Endodermal cell (in vitro differentiated cells): ENCODE measurements around the gene MTHFSD. TPM values are rescaled to one million over a fixed set of nuclear protein-coding genes. Genes with fewer than 3 reads are reported as not detected.

Experiments used
- DNase-seq: peaks from one replicate; pipeline ENCODE4 v3.0.0-alpha.2; 2017
- H3K27ac ChIP-seq: 2 replicates; pipeline ENCODE4 v1.5.1; 2013; ENCODE audit warnings: mild to moderate bottlenecking, low read depth, low read length, moderate library complexity
- H3K27me3 ChIP-seq: 2 replicates; pipeline ENCODE4 v1.6.1; 2013; ENCODE audit warnings: mild to moderate bottlenecking, low read length, moderate library complexity; ENCODE audit not compliant: insufficient read depth, control insufficient read depth, poor library complexity, severe bottlenecking
- H3K36me3 ChIP-seq: 2 replicates; pipeline ENCODE4 v1.7.0; 2013; ENCODE audit warnings: mild to moderate bottlenecking, low read length, moderate library complexity; ENCODE audit not compliant: control insufficient read depth, insufficient read depth
- H3K4me1 ChIP-seq: one replicate; pipeline ENCODE4 v1.7.0; 2013; ENCODE audit warnings: low read length; ENCODE audit not compliant: control insufficient read depth, insufficient read depth
- H3K4me3 ChIP-seq: 2 replicates; pipeline ENCODE4 v1.5.1; 2013; ENCODE audit warnings: mild to moderate bottlenecking, low read length, moderate library complexity
- H3K9ac ChIP-seq: 2 replicates; pipeline ENCODE4 v1.6.1; 2013; ENCODE audit warnings: mild to moderate bottlenecking, low read length, moderate library complexity; ENCODE audit not compliant: poor library complexity, severe bottlenecking; ENCODE audit errors: extremely low read depth
- H3K9me3 ChIP-seq: 2 replicates; pipeline ENCODE4 v1.6.1; 2013; ENCODE audit warnings: mild to moderate bottlenecking, low read length, moderate library complexity; ENCODE audit not compliant: control insufficient read depth
- H3K27ac Mint-ChIP-seq: 2 replicates; pipeline ENCODE4 v1.8.0; 2020; ENCODE audit warnings: mixed read lengths
- H3K27me3 Mint-ChIP-seq: 2 replicates; pipeline ENCODE4 v1.8.0; 2021; ENCODE audit warnings: mild to moderate bottlenecking, mixed read lengths; ENCODE audit not compliant: insufficient read depth
- H3K36me3 Mint-ChIP-seq: 2 replicates; pipeline ENCODE4 v1.8.0; 2020; ENCODE audit warnings: low read depth, mixed read lengths
- H3K4me1 Mint-ChIP-seq: 2 replicates; pipeline ENCODE4 v1.8.0; 2020; ENCODE audit warnings: mixed read lengths
- H3K4me3 Mint-ChIP-seq: 2 replicates; pipeline ENCODE4 v1.8.0; 2020; ENCODE audit warnings: mild to moderate bottlenecking, moderate library complexity, mixed read lengths
- H3K9me3 Mint-ChIP-seq: 2 replicates; pipeline ENCODE4 v1.8.0; 2020; ENCODE audit warnings: mild to moderate bottlenecking, mixed read lengths
- WGBS, 2 experiments: methylation state at CpG; one replicate each; pipeline versions ENCODE4 v1.1.5 to v1.1.7; 2013; ENCODE audit warnings: missing lambda C conversion rate in 2 of 2, mixed read lengths in 1 of 2; ENCODE audit not compliant: insufficient coverage in 1 of 2, insufficient read length in 1 of 2; 5-methylcytosine and 5-hydroxymethylcytosine counted together
- total RNA-seq, 2 donors: library from RNA; stranded (reverse); fragmentation: NEBNext Ultra II Directional in 1 of 2; extraction: Animal tissue kit (Norgen Biotek cat#: 25700) in 1 of 2; gene quantifications; 2 replicates in 1 of 2; 3 replicates in 1 of 2; pipeline ENCODE4 v1.2.1, GENCODE V29; 2021
- TF ChIP-seq, protein P1 (sequence below): fragments of 200-600 bp; sonication (generic); conservative IDR thresholded peaks from 2 replicates; pipeline ENCODE4 v1.5.0; 2021; ENCODE audit warnings: antibody characterized with exemption, mild to moderate bottlenecking

Gene MTHFSD
- total RNA-seq, 2 donors from 2014 or later = 15.0 to 25.8 TPM

DNA sequence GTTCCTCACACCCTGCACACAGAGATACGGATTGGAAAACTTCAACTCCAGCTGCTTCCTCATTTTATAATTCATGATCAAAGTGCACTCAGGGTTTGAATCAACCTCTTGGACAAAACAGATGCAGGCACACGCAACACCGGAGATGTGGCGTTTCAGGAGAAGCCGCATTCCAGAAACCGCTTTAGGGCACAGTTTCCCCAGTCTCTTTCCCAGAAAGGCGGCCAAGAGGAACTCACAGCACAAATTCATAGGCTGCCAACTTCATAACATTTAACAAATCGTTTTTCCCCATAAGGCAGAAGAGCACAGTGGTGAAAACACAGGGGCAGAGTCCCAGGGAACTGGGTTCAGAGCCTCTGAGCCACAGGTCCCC lies 8.4 kb downstream of the MTHFSD start:
- H3K9me3 ChIP-seq = no peaks in the 10 kb centered on the region
- no peaks in the 10 kb centered on the region for H3K27me3 ChIP-seq
- H3K4me1 Mint-ChIP-seq = no peaks in the 10 kb centered on the region
- no peaks in the 10 kb centered on the region for H3K4me1 ChIP-seq
- H3K27me3 Mint-ChIP-seq = no peaks in the 10 kb centered on the region
- no peak overlapping the region for H3K4me3 ChIP-seq
- no peak overlapping the region for H3K27ac Mint-ChIP-seq
- H3K36me3 ChIP-seq = peaks cover 54% of the 10 kb centered on the region
- H3K27ac ChIP-seq = no peak overlapping the region
- TF ChIP-seq, protein P1, sequence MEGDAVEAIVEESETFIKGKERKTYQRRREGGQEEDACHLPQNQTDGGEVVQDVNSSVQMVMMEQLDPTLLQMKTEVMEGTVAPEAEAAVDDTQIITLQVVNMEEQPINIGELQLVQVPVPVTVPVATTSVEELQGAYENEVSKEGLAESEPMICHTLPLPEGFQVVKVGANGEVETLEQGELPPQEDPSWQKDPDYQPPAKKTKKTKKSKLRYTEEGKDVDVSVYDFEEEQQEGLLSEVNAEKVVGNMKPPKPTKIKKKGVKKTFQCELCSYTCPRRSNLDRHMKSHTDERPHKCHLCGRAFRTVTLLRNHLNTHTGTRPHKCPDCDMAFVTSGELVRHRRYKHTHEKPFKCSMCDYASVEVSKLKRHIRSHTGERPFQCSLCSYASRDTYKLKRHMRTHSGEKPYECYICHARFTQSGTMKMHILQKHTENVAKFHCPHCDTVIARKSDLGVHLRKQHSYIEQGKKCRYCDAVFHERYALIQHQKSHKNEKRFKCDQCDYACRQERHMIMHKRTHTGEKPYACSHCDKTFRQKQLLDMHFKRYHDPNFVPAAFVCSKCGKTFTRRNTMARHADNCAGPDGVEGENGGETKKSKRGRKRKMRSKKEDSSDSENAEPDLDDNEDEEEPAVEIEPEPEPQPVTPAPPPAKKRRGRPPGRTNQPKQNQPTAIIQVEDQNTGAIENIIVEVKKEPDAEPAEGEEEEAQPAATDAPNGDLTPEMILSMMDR = no peak
- no peak for DNase-seq
- no peak overlapping the region for H3K4me3 Mint-ChIP-seq
- 91 to 92% methylated on average over 4 to 8 of the region's 8 CpGs for WGBS, 2 experiments
- H3K9ac ChIP-seq = no peak overlapping the region
- peaks cover 18% of the 10 kb centered on the region for H3K36me3 Mint-ChIP-seq
- H3K9me3 Mint-ChIP-seq = no peaks in the 10 kb centered on the region

DNA sequence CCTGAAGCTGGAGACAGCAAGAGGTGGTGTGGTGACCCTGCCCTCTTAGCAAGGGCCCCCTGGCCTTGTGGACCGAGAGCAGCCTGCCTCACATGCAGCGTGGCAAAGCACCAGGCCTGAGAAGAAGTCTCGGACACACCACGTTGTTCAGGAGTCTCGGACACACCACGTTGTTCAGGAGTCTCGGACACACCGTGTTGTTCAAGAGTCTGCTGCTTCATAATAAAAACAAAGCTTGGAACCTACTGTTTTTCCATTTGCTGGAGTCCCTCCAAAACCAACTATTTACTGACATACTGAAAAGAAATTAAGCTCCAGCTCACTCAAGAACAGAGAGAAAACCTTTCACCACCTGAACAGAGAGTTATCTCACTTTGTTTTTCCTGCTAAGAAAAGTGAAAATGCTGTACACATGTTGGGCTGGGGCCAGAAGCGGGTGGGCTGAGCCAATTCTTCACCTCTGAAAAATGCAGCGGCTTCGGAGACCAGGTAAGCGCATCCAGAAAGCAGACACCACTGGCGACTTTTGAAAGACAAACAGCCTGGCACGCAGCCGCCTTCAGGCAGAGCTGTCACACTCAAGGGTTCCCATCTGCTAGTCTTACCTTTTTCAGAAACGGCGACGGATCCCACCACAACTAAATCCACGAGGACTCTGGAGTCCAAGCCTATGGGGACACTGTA lies 8.9 kb downstream of the MTHFSD start:
- no peaks in the 10 kb centered on the region for H3K27me3 ChIP-seq
- peaks cover 54% of the 10 kb centered on the region for H3K36me3 ChIP-seq
- Mint-ChIP-seq H3K27ac (no peak overlapping the region), H3K4me3 (no peak overlapping the region), H3K36me3 (peaks cover 18% of the 10 kb centered on the region), H3K9me3 (no peaks in the 10 kb centered on the region), H3K27me3 (no peaks in the 10 kb centered on the region), H3K4me1 (no peaks in the 10 kb centered on the region)
- WGBS, 2 experiments = 95% methylated on average over 19 of the region's 19 CpGs
- TF ChIP-seq, protein P1 = no peak
- no peaks in the 10 kb centered on the region for H3K4me1 ChIP-seq
- no peak overlapping the region for H3K9ac ChIP-seq
- DNase-seq = no peak
- no peaks in the 10 kb centered on the region for H3K9me3 ChIP-seq
- no peak overlapping the region for H3K27ac ChIP-seq
- H3K4me3 ChIP-seq = no peak overlapping the region

DNA sequence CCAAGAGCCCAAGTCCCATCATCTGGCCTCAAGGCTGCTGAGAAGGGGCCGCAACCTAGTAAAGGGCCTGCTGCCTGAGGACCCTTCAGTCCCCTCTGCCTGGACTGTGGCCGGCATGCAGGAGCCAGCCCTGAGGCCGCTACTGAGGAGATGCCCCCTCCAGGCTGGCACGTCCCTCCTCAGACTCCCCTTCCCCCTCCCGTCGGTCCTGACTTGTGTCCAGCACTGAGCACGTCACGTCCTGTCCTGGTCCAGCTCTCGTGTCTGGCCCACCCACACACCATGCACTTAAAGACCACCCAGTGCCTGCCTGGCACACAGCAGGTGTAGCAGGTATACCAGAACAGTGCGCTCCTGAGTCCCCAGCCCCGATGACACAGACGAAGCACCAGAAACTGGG lies 9.6 kb downstream of the MTHFSD start:
- 79 to 95% methylated on average over 4 to 12 of the region's 12 CpGs for WGBS, 2 experiments

More for the DNA sequence above, 9.6 kb downstream of the MTHFSD start:
- DNase-seq = no peak
- no peaks in the 10 kb centered on the region for H3K4me1 Mint-ChIP-seq
- H3K27ac ChIP-seq = no peak overlapping the region
- no peaks in the 10 kb centered on the region for H3K4me1 ChIP-seq
- no peaks in the 10 kb centered on the region for H3K27me3 ChIP-seq
- no peak overlapping the region for H3K27ac Mint-ChIP-seq
- TF ChIP-seq, protein P1 = no peak
- H3K9me3 ChIP-seq = no peaks in the 10 kb centered on the region
- H3K9ac ChIP-seq = no peak overlapping the region
- H3K4me3 ChIP-seq = no peak overlapping the region
- no peaks in the 10 kb centered on the region for H3K27me3 Mint-ChIP-seq
- peaks cover 59% of the 10 kb centered on the region for H3K36me3 ChIP-seq
- no peak overlapping the region for H3K4me3 Mint-ChIP-seq
- no peaks in the 10 kb centered on the region for H3K9me3 Mint-ChIP-seq
- H3K36me3 Mint-ChIP-seq = peaks cover 23% of the 10 kb centered on the region
